Measurements from ENCODE around the gene GAS2. TPM values are rescaled to one million over a fixed set of nuclear protein-coding genes. Genes with fewer than 3 reads are reported as not detected.

The GAS2 gene
- total RNA-seq, 6 experiments from 2014 or later, result 16.1 to 35.6 (median 27.8) TPM

DNA sequence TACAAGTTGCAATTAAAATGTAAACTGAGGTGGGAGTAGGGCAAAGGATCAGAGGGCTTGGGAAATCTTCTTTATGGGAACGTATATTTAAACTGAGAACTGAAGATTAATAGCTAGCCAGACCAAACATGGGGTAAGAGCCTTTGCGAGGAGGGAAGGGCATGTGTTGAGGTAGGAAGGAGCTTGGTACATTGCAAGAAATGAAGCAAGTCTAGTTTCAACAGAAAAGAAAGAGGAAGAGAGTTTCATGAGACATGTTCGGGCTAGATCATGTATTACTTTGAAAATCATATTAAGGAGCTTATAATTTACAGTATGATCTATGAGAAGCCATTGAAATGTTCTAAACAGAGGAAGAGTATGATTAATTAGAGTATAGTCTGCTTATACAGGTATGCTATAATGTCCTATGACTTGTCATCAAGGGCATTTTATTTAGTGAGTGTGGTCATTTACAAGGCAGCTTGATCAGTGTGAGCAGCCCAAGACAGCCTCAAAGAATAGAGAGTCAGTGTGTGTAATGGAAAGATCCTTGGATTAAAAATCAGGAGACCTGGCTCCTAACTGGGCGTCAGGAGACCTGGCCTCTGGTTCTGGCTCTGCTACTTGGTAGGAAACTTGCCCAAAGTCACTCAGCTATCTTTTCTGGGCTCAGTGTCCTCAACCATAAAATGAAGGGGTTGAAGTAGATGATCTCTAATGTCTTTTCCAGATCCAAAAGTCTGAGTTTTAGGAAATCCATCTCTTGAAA, 10.9 kb downstream of the GAS2 start:
- intact Hi-C loops (cut with DNase I), result no loop called here
- H3K4me3 ChIP-seq, result peak overlapping the region in 2 of 3 donors; percentile 19 to 54
- peaks cover 0 to 32% (median 7%) of the 10 kb centered on the region in 4 donors for H3K4me1 ChIP-seq
- no peaks in the 10 kb centered on the region for H3K9me3 ChIP-seq
- TF ChIP-seq, protein P1, sequence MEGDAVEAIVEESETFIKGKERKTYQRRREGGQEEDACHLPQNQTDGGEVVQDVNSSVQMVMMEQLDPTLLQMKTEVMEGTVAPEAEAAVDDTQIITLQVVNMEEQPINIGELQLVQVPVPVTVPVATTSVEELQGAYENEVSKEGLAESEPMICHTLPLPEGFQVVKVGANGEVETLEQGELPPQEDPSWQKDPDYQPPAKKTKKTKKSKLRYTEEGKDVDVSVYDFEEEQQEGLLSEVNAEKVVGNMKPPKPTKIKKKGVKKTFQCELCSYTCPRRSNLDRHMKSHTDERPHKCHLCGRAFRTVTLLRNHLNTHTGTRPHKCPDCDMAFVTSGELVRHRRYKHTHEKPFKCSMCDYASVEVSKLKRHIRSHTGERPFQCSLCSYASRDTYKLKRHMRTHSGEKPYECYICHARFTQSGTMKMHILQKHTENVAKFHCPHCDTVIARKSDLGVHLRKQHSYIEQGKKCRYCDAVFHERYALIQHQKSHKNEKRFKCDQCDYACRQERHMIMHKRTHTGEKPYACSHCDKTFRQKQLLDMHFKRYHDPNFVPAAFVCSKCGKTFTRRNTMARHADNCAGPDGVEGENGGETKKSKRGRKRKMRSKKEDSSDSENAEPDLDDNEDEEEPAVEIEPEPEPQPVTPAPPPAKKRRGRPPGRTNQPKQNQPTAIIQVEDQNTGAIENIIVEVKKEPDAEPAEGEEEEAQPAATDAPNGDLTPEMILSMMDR (IDR thresholded peaks at IDR 0.05), result no peak
- TF ChIP-seq POLR2A (IDR thresholded peaks at IDR 0.05), result no peak
- no peaks in the 10 kb centered on the region for H3K36me3 ChIP-seq
- WGBS (ENCODE audit: insufficient coverage, low coverage, low lambda C conversion rate, missing lambda C conversion rate), result 11% methylated on average over 4 of the region's 4 CpGs
- H3K27me3 ChIP-seq, result no peaks in the 10 kb centered on the region
- DNase-seq, result peak in 1 of 3 donors; percentile 55
- H3K27ac ChIP-seq, result peak overlapping the region; percentile 76 to 98 (median 94)
- peak in 3 of 4 donors; percentile 1 to 31 (median 17) for ATAC-seq

DNA sequence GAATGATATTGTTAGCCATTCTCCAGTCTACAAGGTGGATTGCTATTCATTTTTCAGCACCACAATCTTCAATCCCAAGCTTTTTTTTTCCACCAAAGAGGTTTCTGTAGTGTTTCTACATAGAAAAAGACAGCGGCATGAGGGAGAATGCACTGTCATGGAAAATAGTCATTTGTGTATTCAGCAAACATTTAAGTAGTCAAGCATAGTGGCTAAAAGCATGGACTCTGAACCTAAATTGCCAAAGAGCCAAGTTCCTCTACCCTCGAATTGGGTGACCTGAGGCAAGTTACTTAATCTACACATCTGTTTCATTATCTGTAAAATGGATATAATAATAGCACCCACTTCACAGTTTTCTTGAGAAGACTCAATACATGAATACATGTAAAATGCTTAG, 14.2 kb downstream of the GAS2 start:
- intact Hi-C loops (cut with DNase I), result no loop called here
- 22% methylated on average over 2 of the region's 2 CpGs for WGBS (ENCODE audit: insufficient coverage, low coverage, low lambda C conversion rate, missing lambda C conversion rate)
- TF ChIP-seq POLR2A (IDR thresholded peaks at IDR 0.05), result peak; percentile 30
- TF ChIP-seq, protein P1 (IDR thresholded peaks at IDR 0.05), result no peak
- Histone ChIP-seq H3K4me3 (peak overlapping the region in 2 of 3 donors; percentile 2 to 28), H3K9me3 (no peaks in the 10 kb centered on the region), H3K4me1 (peaks cover 0 to 14% (median 7%) of the 10 kb centered on the region in 4 donors), H3K27me3 (no peaks in the 10 kb centered on the region), H3K36me3 (no peaks in the 10 kb centered on the region), H3K27ac (peak overlapping the region; percentile 66 to 98 (median 94))
- DNase-seq, result peak in 1 of 3 donors; percentile 68
- ATAC-seq, result peak; percentile 71 to 95 (median 83)

DNA sequence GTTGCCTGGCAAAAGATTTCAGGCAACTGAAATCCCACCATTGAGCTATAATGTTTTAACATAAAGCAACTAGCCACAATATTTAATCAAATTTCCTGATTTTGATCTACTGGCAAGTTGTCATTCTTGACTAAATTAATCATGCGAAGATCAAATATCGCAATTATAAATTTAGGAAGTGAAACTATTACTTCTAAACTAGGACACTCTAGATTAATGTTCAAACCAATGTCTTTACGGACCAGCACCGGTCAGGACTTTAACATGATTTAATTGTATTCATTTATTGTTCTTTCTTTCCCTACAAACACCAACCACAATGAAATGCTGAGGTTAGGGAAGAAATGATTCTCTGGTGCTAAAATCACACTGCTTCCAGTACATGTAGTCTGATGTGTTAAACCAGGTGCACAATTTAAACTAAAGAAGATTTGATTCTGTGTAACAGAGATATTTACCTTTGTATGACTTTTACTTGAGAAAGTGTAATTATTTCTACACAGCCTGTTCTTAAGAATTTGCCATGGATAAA, 14.9 kb downstream of the GAS2 start:
- peak overlapping the region in 2 of 3 donors; percentile 26 to 28 for H3K4me3 ChIP-seq
- no peak for DNase-seq
- H3K9me3 ChIP-seq, result no peaks in the 10 kb centered on the region
- H3K27ac ChIP-seq, result peak overlapping the region; percentile 63 to 98 (median 94)
- ATAC-seq, result peak; percentile 31 to 60 (median 42)
- peaks cover 0 to 15% (median 7%) of the 10 kb centered on the region in 4 donors for H3K4me1 ChIP-seq
- TF ChIP-seq, protein P1 (IDR thresholded peaks at IDR 0.05), result no peak
- TF ChIP-seq POLR2A (IDR thresholded peaks at IDR 0.05), result no peak
- 27% methylated on average over 4 of the region's 4 CpGs for WGBS (ENCODE audit: insufficient coverage, low coverage, low lambda C conversion rate, missing lambda C conversion rate)
- intact Hi-C loops (cut with DNase I), result no loop called here
- no peaks in the 10 kb centered on the region for H3K36me3 ChIP-seq
- H3K27me3 ChIP-seq, result no peaks in the 10 kb centered on the region

DNA sequence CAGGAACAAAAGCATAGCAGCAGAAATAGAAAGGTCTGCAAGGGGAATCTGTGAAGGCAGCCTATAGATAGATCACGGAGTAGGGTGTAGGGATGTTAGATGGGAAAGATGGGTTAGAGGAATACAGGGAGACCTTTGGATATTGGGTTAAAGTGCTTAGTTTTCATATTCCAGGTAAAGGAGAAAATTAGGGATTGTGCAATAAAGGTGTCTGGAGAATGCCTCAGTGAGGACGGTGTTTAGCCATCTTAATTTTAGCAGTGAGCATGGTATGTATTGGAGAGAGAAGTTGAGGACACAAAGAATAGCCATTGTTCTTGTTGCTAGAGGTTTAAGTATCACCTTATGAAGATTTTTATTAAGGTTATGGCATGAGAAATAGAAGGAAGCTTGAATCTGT, 17.7 kb downstream of the GAS2 start:
- 95% methylated on average over 2 of the region's 2 CpGs for WGBS (ENCODE audit: insufficient coverage, low coverage, low lambda C conversion rate, missing lambda C conversion rate)
- Histone ChIP-seq H3K36me3 (no peaks in the 10 kb centered on the region), H3K4me3 (no peak overlapping the region), H3K27me3 (no peaks in the 10 kb centered on the region), H3K4me1 (peaks cover 0 to 15% (median 3%) of the 10 kb centered on the region in 4 donors), H3K27ac (peak overlapping the region in 1 of 3 donors; percentile 98), H3K9me3 (no peaks in the 10 kb centered on the region)
- no peak for ATAC-seq
- TF ChIP-seq, protein P1 (IDR thresholded peaks at IDR 0.05), result no peak
- no peak for TF ChIP-seq POLR2A (IDR thresholded peaks at IDR 0.05)
- intact Hi-C loops (cut with DNase I), result no loop called here
- no peak for DNase-seq

All from right lobe of liver (tissue), 6 donors.